Inferior parietal cortex (tissue), 1 donor: Measurements from ENCODE around the gene ODAD3.
"Not testable (repeated sequence)": the region's sequence is repeated elsewhere in the genome, so short reads cannot be mapped to it uniquely, and the experiment has no call there.

Experiments used
- DNase-seq: peaks from one replicate; pipeline ENCODE4 v3.0.0-alpha.2; 2016; ENCODE audit errors: extremely low spot score

ODAD3 gene

GRCh38 chr19:11460207-11460606, 25.3 kb upstream of the ODAD3 start:
- no peak for DNase-seq

GRCh38 chr19:11458912-11459311, 24.0 kb upstream of the ODAD3 start:
- not testable (repeated sequence) for DNase-seq

- no peak for DNase-seq
Measured at GRCh38 chr19:11458236-11458900, 23.4 kb upstream of the ODAD3 start.

GRCh38 chr19:11457831-11458230, 22.9 kb upstream of the ODAD3 start:
- no peak for DNase-seq

- peak; percentile 65 for DNase-seq
Measured at GRCh38 chr19:11457115-11457514, 22.2 kb upstream of the ODAD3 start.

- DNase-seq = no peak
Measured at GRCh38 chr19:11456659-11457058, 21.7 kb upstream of the ODAD3 start.

GRCh38 chr19:11455233-11455554, 20.3 kb upstream of the ODAD3 start:
- not testable (repeated sequence) for DNase-seq

GRCh38 chr19:11453468-11454341, 18.8 kb upstream of the ODAD3 start:
- DNase-seq = no peak

- no peak for DNase-seq
Measured at GRCh38 chr19:11452620-11453310, 17.8 kb upstream of the ODAD3 start.

GRCh38 chr19:11451871-11452619, 17.1 kb upstream of the ODAD3 start:
- DNase-seq = no peak

GRCh38 chr19:11451327-11451870, 16.5 kb upstream of the ODAD3 start:
- DNase-seq = no peak

- no peak for DNase-seq
Measured at GRCh38 chr19:11450570-11451326, 15.8 kb upstream of the ODAD3 start.

GRCh38 chr19:11448923-11449554, 14.1 kb upstream of the ODAD3 start:
- DNase-seq = no peak

GRCh38 chr19:11448410-11448809, 13.5 kb upstream of the ODAD3 start:
- DNase-seq = no peak

GRCh38 chr19:11447347-11448262, 12.7 kb upstream of the ODAD3 start:
- no peak for DNase-seq

- DNase-seq = peak; percentile 88
Measured at GRCh38 chr19:11446652-11447301, 11.9 kb upstream of the ODAD3 start.

- DNase-seq = no peak
Measured at GRCh38 chr19:11446271-11446651, 11.3 kb upstream of the ODAD3 start.

- no peak for DNase-seq
Measured at GRCh38 chr19:11445141-11445540, 10.2 kb upstream of the ODAD3 start.

GRCh38 chr19:11444059-11444458, 9.1 kb upstream of the ODAD3 start:
- no peak for DNase-seq
